Epidermal melanocyte (primary cell): Measurements from ENCODE around the gene EMD.
"Not testable (repeated sequence)": the region's sequence is repeated elsewhere in the genome, so short reads cannot be mapped to it uniquely, and the experiment has no call there.

ENCODE experiments used
- DNase-seq: peaks from one replicate; pipeline ENCODE4 v3.0.0; 2011; ENCODE audit warnings: low spot score; ENCODE audit not compliant: insufficient read length

EMD gene

DNA sequence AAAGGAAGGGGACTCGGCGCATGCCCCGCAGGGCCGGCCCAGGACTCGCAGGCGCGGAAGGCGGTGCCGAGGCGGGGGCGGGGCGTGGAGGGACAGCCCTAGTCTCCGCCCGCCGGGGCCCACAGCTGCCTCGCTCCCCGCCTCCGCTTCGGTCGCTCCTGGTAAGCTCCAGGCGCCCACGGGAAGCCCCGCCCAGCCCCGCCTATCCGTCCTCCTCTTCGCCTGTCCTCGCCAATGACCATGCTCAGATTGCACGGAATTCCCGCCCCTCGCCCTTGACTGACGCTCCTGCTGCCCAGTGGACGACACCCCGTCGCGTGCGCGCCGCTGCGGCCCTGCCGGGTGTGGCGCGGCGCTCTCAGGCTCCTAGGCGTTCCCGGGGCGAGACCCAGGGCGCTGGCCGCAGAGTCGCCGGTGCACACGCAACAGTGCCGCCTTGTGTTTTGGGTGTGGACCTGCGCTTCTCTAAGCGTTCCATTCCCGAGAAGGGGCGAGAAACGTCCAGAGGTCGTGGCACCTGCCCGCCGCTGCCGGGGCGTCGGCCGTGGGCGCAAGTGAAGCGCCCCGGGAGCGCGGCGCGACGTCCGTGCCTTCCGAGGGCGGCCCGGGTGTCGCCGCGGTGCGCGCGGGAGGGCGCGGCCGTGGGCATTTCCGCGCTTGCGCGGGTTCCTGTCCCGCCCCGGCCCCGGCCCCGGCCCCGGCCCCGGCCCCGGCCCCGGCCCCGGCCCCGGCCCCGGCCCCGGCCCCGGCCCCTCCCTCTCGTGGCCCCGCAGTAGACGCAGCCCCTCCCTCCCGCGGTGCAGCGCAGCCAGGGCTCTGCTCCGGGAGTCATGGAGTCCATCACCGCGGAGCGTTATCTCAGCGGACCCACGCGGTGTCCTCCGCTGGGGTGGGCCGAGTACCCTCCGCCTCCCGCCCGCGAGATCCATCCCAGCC is 11.0 kb downstream of the EMD start:
- DNase-seq = not testable (repeated sequence)

DNA sequence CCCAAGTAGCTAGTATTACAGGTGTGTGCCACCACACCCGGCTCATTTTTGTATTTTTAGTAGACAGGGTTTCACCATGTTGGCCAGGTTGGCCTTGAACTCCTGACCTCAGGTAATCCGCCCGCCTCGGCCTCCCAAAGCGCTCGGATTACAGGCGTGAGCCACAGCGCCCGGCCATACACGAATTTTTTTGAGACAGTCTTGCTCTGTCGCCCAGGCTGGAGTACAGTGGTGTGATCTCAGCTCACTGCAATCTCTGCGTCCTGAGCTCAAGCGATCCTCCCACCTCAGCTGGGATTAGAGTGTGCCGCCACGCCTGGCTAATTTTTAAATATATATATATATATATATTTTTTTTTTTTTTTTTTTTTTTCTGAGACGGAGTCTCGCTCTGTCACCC is 17.3 kb downstream of the EMD start:
- not testable (repeated sequence) for DNase-seq

GRCh38 chrX:154396973-154397887 is 18.1 kb downstream of the EMD start:
- peak; percentile 29 for DNase-seq

GRCh38 chrX:154397888-154398667 is 19.0 kb downstream of the EMD start, which contains the start of gene RPL10:
RPL10 (plus strand) TSS chrX:154398377; CDS start chrX:154398520, 143 bp downstream.
- peak; percentile 92 for DNase-seq

DNA sequence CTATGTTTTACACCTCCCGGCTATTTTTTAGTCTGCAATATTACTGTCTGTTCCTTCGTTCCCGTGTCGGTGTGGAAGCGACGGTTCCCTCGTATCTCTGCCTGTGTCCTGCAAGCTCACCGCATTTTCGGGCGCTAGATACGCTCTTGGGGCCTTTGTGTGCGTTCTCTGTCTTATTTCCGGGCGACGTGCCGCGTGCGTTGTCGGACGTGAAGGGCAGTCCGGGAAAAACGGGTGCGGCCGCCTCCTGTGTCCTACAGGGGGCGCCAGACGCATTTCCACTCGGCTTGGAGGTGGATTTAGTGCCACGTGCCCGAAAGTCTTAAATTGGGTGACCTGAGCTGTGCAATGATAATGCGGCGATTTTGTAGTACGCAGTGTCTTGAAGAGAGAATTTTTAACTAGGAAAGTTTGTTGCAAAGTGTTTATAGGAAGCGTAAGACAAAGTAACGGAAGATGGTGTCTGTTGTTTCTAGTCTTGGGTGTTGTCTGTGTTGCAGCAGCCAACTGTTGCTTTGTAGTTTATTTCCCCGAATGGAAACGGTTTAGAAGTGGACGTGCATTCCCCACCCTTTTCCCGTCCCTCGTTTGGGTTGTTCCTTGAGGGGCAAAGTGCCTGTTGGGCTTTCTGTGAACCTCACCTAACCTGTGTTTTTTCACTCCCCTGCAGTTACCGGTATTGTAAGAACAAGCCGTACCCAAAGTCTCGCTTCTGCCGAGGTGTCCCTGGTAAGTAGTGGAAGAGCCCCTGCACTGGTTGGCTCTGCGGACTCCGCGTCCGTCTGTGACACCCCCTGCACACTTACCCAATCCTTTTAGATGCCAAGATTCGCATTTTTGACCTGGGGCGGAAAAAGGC is 19.8 kb downstream of the EMD start:
- DNase-seq = peak; percentile 28

GRCh38 chrX:154399527-154400368 is 20.7 kb downstream of the EMD start:
- DNase-seq = no peak

GRCh38 chrX:154400369-154400817 is 21.3 kb downstream of the EMD start:
- DNase-seq = not testable (repeated sequence)

DNA sequence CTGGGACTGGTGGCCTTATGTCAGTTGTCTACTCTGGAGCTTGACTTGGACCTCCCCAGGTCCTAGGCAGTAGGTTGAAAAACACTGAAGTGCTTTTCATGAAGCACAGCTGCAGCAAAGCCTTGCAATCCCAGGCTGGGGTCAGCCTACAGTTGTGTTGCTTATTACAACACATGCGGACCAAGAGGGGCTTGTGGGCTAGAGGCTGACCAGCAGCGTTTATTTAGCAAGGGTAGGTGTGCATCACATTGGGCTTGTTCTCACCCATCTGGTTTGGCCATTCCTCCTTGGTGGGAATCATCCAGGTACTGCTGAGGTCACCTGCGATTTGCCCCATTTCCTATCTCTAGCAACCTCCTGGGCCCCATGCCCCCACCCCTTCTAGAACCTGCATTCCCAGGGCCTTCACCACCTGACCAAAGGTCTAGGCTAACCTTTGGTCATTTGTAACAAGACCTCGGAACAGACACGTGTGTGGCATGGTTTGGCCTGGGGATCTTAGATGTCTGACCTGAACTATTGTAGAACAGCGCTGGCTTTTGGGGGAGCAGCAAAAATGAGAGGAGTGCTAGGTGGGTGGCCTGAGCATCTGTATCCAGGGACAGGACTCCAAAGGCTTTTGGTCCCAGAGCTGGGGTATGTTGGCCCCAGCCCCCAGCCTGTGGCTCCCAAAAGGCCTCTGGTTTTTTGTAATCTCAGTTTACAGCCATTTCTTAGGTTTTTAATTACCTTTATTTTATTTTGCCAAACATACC is 22.1 kb downstream of the EMD start:
- DNase-seq = no peak

DNA sequence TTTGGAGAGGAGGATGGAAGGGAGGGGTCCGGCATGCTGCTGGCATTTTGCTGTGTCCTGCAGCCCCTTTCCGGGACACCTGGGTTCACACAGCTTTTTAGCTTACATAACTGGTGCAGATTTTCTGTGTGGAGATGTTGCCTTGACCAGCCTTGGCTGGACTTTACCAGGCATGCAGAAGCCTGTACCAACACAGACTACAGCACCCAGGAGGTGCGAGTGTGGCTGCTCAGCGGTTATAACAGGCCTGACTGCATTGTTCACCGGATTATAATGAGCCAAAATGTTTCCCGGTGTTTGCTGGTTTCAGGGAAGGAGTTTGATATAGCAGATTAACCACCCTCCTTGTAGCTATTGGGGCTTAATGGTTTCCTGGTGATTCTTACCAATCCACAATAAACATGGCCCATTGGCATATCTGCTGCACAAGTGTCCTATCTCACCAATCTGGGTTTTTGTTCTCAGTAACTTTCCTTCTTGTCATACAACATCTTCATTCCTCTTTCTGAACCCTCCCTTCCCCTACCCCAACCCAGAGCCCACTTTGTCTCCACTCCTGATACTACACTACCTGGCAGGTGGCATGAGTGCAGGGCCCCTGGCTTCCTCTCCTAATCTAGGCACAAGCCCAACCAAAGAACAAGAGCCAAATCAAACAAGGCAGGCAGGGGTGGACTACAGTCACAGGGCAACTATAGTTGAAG is 23.0 kb downstream of the EMD start:
- DNase-seq = no peak

DNA sequence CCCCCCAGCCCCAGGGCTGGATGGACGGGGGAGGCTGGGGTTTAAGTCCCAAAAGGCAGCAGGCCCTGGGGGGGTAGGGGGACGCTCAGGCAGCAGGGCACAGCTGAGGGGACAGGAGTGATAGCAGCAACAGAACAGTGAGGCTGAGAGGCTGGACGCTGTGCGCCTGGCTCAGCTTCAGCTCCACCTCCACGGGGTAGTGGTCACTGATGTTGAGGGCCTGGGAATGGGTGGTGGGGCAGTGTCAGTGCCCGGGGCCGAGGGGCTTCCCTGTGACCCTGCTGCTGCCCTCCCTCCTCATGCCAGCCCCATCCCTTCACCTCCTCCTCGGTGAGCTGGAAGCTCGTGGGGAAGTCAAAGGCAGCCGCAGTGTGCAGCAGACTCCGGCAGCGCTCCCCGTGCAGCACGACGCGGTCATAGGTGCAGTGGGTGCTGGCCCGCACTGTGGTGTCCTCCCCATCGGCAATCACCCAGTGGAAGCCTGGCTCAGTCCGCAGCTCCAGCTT is 23.6 kb downstream of the EMD start:
- DNase-seq = no peak

DNA sequence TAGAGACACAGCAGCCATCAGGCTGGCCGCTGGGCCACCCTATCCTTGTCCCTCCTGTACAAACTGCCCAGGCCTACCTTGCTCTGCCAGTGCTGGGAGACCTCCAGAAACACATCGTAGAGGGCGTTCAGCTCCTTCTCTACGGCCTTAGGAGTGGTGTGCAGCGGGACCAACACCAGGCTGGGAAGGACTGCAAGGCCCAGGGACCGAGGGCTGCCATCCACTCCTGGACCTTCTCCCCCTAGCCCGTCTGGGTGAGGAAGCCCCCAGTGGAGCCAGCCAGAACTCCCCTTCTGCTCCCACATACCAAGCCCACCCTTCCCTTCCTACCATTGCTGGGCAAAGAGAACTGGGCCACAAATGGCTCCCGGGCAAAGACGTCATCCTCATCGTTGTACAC is 24.1 kb downstream of the EMD start:
- DNase-seq = no peak

- DNase-seq = no peak
Measured at GRCh38 chrX:154403858-154404257, 24.8 kb downstream of the EMD start.

- no peak for DNase-seq
Measured at GRCh38 chrX:154404625-154405192, 25.6 kb downstream of the EMD start.

- no peak for DNase-seq
Measured at GRCh38 chrX:154408659-154409221, 29.6 kb downstream of the EMD start.

DNA sequence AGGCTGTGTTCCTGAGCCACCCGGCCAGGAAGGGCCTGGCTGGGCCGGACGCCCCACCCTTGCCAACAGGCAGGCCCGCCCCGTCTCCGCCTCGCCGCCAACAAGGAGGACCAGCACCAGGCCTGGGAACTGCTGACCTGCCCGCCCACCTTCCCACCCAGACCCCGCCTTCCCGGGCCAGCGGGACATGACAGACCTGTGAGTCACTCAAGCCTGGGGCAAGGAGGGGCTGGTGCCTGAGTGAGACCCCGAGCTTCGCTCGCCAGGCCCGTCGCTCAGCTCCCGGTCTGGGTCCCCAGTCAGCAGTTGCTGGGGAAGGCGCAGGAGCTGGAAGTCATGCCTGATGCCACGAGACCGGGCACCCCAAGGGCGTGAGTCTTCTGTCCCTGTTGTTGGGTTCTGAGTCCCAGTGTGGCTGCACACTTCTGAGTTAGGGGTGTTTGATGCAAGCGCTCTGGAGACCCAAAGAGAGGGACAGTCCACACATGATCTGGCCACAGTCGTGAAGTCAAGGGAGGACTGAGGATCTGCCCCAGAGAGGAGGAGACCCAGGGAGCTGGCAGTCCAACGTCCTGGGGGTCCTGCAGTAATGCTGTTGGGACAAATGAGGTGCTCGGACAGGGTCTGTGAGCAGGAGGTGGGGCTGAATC is 30.3 kb downstream of the EMD start, which contains the start of gene DNASE1L1:
Gene DNASE1L1 (minus strand): TSS at position 33 of the 650 bp plus-strand sequence. CDS start 3,686 bp downstream, outside the sequence.
- DNase-seq = peak; percentile 27

DNA sequence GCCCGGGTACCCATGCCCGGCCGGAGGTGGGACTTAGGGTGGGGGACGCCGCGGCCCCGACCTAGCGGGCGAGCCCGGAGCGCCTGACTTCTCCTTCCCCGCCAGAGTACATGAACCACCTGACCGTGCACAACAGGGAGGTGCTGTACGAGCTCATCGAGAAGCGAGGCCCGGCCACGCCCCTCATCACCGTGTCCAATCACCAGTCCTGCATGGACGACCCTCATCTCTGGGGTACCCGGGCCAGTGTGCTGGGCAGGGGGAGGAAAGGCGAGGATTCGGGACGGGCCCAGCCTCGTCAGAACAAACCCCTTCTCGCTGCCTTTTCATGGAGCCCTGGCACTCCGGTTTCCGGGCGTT is 32.9 kb downstream of the EMD start:
- no peak for DNase-seq
